HepG2 (cell line): ENCODE measurements around the gene AUTS2. TPM values are rescaled to one million over a fixed set of nuclear protein-coding genes. Genes with fewer than 3 reads are reported as not detected.

Experiments used
- HNF1A ChIP-seq, 2 experiments: sonication (generic) in 1 of 2; formaldehyde crosslinking in 1 of 2; IDR thresholded peaks; 2 replicates each; pipeline versions ENCODE4 v1.4.0 to v1.6.1; 2016 to 2020; ENCODE audit warnings: borderline replicate concordance in 1 of 2, low read depth in 1 of 2, mild to moderate bottlenecking in 1 of 2, missing genetic modification reagents in 1 of 2
- PRDM10 ChIP-seq: sonication (generic); formaldehyde crosslinking; IDR thresholded peaks from 2 replicates; pipeline ENCODE4 v1.4.0; 2020; ENCODE audit warnings: low read depth, missing genetic modification reagents
- polyA plus RNA-seq, 8 experiments: library from polyadenylated mRNA; depleted of rRNA in 3 of 8; stranded (reverse) in 7 of 8; unstranded in 1 of 8; fragments of >200 nt; fragmentation: Illumina TruSeq in 4 of 8; extraction: Trizol in 4 of 8; gene quantifications; 2 replicates each; pipeline versions ENCODE4 v1.2.1 to v1.2.3, GENCODE V29; 2011 to 2016; ENCODE audit warnings: low read depth in 4 of 8, missing spikeins in 1 of 8, mixed read lengths in 1 of 8; ENCODE audit not compliant: insufficient read depth in 1 of 8
- total RNA-seq, 5 experiments: library from RNA; depleted of rRNA; stranded (reverse); fragments of >200 nt; fragmentation: Illumina TruSeq; extraction: Trizol; gene quantifications; 2 replicates each; pipeline ENCODE4 v1.2.3, GENCODE V29; 2016; ENCODE audit warnings: low read depth in 1 of 5
- TF ChIP-seq, protein P1 (sequence below): sonication (generic); formaldehyde crosslinking; conservative IDR thresholded peaks from 2 replicates; pipeline ENCODE4 v1.8.0; 2022; ENCODE audit warnings: low read depth, missing genetic modification reagents
- TF ChIP-seq, protein P2 (sequence below): sonication (generic); formaldehyde crosslinking; IDR thresholded peaks from 2 replicates; pipeline ENCODE4 v1.8.0; 2022; ENCODE audit warnings: mild to moderate bottlenecking, missing genetic modification reagents, borderline replicate concordance

AUTS2 gene
- total and polyA plus RNA-seq, 2 of the 13 experiments (the other 11 are each of a cell fraction or from before 2014, with no cell fraction given): 0.38 TPM; not detected in 1

GRCh38 chr7:70582927-70583895 lies 984.9 kb downstream of the AUTS2 start (continued):
- TF ChIP-seq PRDM10: no peak
- TF ChIP-seq, protein P1, sequence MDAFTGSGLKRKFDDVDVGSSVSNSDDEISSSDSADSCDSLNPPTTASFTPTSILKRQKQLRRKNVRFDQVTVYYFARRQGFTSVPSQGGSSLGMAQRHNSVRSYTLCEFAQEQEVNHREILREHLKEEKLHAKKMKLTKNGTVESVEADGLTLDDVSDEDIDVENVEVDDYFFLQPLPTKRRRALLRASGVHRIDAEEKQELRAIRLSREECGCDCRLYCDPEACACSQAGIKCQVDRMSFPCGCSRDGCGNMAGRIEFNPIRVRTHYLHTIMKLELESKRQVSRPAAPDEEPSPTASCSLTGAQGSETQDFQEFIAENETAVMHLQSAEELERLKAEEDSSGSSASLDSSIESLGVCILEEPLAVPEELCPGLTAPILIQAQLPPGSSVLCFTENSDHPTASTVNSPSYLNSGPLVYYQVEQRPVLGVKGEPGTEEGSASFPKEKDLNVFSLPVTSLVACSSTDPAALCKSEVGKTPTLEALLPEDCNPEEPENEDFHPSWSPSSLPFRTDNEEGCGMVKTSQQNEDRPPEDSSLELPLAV: no peak
- TF ChIP-seq, protein P2, sequence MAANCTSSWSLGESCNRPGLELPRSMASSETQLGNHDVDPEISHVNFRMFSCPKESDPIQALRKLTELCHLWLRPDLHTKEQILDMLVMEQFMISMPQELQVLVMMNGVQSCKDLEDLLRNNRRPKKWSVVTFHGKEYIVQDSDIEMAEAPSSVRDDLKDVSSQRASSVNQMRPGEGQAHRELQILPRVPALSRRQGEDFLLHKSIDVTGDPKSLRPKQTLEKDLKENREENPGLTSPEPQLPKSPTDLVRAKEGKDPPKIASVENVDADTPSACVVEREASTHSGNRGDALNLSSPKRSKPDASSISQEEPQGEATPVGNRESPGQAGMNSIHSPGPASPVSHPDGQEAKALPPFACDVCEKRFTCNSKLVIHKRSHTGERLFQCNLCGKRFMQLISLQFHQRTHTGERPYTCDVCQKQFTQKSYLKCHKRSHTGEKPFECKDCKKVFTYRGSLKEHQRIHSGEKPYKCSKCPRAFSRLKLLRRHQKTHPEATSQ (CRISPR knock-in tag): no peak
- no peak for TF ChIP-seq HNF1A (IDR thresholded peaks at IDR 0.05; ENCODE audit: low read depth)
- TF ChIP-seq HNF1A (CRISPR knock-in tag; IDR thresholded peaks at IDR 0.05; ENCODE audit: borderline replicate concordance): no peak
- TF ChIP-seq, all 625 proteins: peak for 0
